ENCODE results near the gene INHBB.
"Not testable (repeated sequence)": the region's sequence is repeated elsewhere in the genome, so short reads cannot be mapped to it uniquely, and the experiment has no call there.

Gene INHBB

GRCh38 chr2:120315367-120316033 is 30.4 kb upstream of the INHBB start:
- no peak for DNase-seq (ENCODE audit: low read depth in 2 of 3, low spot score in 1 of 3)

- no peak for DNase-seq (ENCODE audit: low read depth in 2 of 3, low spot score in 1 of 3)
Observed at GRCh38 chr2:120316071-120316470, 29.9 kb upstream of the INHBB start.

GRCh38 chr2:120316528-120317179 is 29.3 kb upstream of the INHBB start:
- no peak for DNase-seq (ENCODE audit: low read depth in 2 of 3, low spot score in 1 of 3)

GRCh38 chr2:120317180-120317533 is 28.8 kb upstream of the INHBB start:
- DNase-seq (ENCODE audit: low read depth in 2 of 3, low spot score in 1 of 3) = no peak

GRCh38 chr2:120317916-120318315 is 28.0 kb upstream of the INHBB start:
- no peak for DNase-seq (ENCODE audit: low read depth in 2 of 3, low spot score in 1 of 3)

GRCh38 chr2:120318626-120319025 is 27.3 kb upstream of the INHBB start:
- DNase-seq (ENCODE audit: low read depth in 2 of 3, low spot score in 1 of 3) = no peak

- no peak for DNase-seq (ENCODE audit: low read depth in 2 of 3, low spot score in 1 of 3)
Observed at GRCh38 chr2:120319123-120319522, 26.8 kb upstream of the INHBB start.

GRCh38 chr2:120319686-120320317 is 26.1 kb upstream of the INHBB start:
- DNase-seq (ENCODE audit: low read depth in 2 of 3, low spot score in 1 of 3) = no peak

- DNase-seq (ENCODE audit: low read depth in 2 of 3, low spot score in 1 of 3) = no peak
Observed at GRCh38 chr2:120320318-120320851, 25.6 kb upstream of the INHBB start.

GRCh38 chr2:120320887-120321556 is 24.9 kb upstream of the INHBB start:
- not testable (repeated sequence) for DNase-seq (ENCODE audit: low read depth in 2 of 3, low spot score in 1 of 3)

GRCh38 chr2:120321721-120322284 is 24.1 kb upstream of the INHBB start:
- DNase-seq (ENCODE audit: low read depth in 2 of 3, low spot score in 1 of 3) = no peak

GRCh38 chr2:120322329-120322728 is 23.6 kb upstream of the INHBB start:
- DNase-seq (ENCODE audit: low read depth in 2 of 3, low spot score in 1 of 3) = no peak

GRCh38 chr2:120323214-120323613 is 22.7 kb upstream of the INHBB start:
- DNase-seq (ENCODE audit: low read depth in 2 of 3, low spot score in 1 of 3) = no peak

GRCh38 chr2:120323807-120324399 is 22.0 kb upstream of the INHBB start:
- DNase-seq (ENCODE audit: low read depth in 2 of 3, low spot score in 1 of 3) = no peak

GRCh38 chr2:120324933-120325332 is 21.0 kb upstream of the INHBB start:
- DNase-seq (ENCODE audit: low read depth in 2 of 3, low spot score in 1 of 3) = no peak

- DNase-seq (ENCODE audit: low read depth in 2 of 3, low spot score in 1 of 3) = no peak
Observed at GRCh38 chr2:120326066-120326465, 19.9 kb upstream of the INHBB start.

GRCh38 chr2:120330946-120331822 is 14.8 kb upstream of the INHBB start:
- DNase-seq (ENCODE audit: low read depth in 2 of 3, low spot score in 1 of 3) = no peak

- no peak for DNase-seq (ENCODE audit: low read depth in 2 of 3, low spot score in 1 of 3)
Observed at GRCh38 chr2:120331903-120332302, 14.0 kb upstream of the INHBB start.

GRCh38 chr2:120332384-120332783 is 13.6 kb upstream of the INHBB start:
- DNase-seq (ENCODE audit: low read depth in 2 of 3, low spot score in 1 of 3) = no peak

- DNase-seq (ENCODE audit: low read depth in 2 of 3, low spot score in 1 of 3) = no peak
Observed at GRCh38 chr2:120334068-120334467, 11.9 kb upstream of the INHBB start.
